Trophoblast cell (in vitro differentiated cells and primary cell): ENCODE data around the gene ELL2.

Experiments used
- DNase-seq, 2 donors: peaks; one replicate each; pipeline ENCODE4 v3.0.0-alpha.2; 2016
- H2AFZ ChIP-seq: 2 replicates; pipeline ENCODE4 v1.6.1; 2013; ENCODE audit warnings: low read length, moderate library complexity, mild to moderate bottlenecking; ENCODE audit not compliant: insufficient read depth, poor library complexity
- H2AK5ac ChIP-seq: 2 replicates; pipeline ENCODE4 v1.6.1; 2013; ENCODE audit warnings: mild to moderate bottlenecking, low read length
- H2BK120ac ChIP-seq: 2 replicates; pipeline ENCODE4 v1.6.1; 2013; ENCODE audit warnings: low read length, mild to moderate bottlenecking, moderate library complexity; ENCODE audit not compliant: insufficient read depth, poor library complexity
- H2BK12ac ChIP-seq: 2 replicates; pipeline ENCODE4 v1.6.1; 2013; ENCODE audit warnings: mild to moderate bottlenecking, low read length, moderate library complexity
- H2BK5ac ChIP-seq: 2 replicates; pipeline ENCODE4 v1.6.1; 2013; ENCODE audit warnings: low read length, low read depth, moderate library complexity, mild to moderate bottlenecking; ENCODE audit not compliant: poor library complexity
- H3K14ac ChIP-seq: 2 replicates; pipeline ENCODE4 v1.6.1; 2013; ENCODE audit warnings: mild to moderate bottlenecking, low read length
- H3K18ac ChIP-seq: 2 replicates; pipeline ENCODE4 v1.6.1; 2013; ENCODE audit warnings: mild to moderate bottlenecking, low read length
- H3K23ac ChIP-seq: 2 replicates; pipeline ENCODE4 v1.6.1; 2013; ENCODE audit warnings: low read length
- H3K27ac ChIP-seq: 2 replicates; pipeline ENCODE4 v1.5.1; 2013; ENCODE audit warnings: low read depth, mild to moderate bottlenecking, inconsistent platforms, low read length, moderate library complexity
- H3K27me3 ChIP-seq: 2 replicates; pipeline ENCODE4 v1.6.1; 2013; ENCODE audit warnings: inconsistent platforms, mild to moderate bottlenecking, low read length, moderate library complexity; ENCODE audit not compliant: insufficient read depth
- H3K36me3 ChIP-seq, 2 experiments: 1 replicate in 1 of 2; 2 replicates in 1 of 2; pipeline ENCODE4 v1.6.1; 2013; ENCODE audit warnings: low read length in 2 of 2, mild to moderate bottlenecking in 2 of 2, moderate library complexity in 1 of 2; ENCODE audit not compliant: insufficient read depth in 2 of 2, control insufficient read depth in 1 of 2
- H3K4ac ChIP-seq: 2 replicates; pipeline ENCODE4 v1.6.1; 2013; ENCODE audit warnings: low read depth, mild to moderate bottlenecking, low read length, moderate library complexity
- H3K4me1 ChIP-seq, 2 experiments: 1 replicate in 1 of 2; 2 replicates in 1 of 2; pipeline ENCODE4 v1.6.1; 2013; ENCODE audit warnings: low read length in 2 of 2, mild to moderate bottlenecking in 2 of 2, moderate library complexity in 1 of 2; ENCODE audit not compliant: insufficient read depth in 2 of 2, control insufficient read depth in 1 of 2
- H3K4me2 ChIP-seq: 2 replicates; pipeline ENCODE4 v1.6.1; 2013; ENCODE audit warnings: inconsistent platforms, mild to moderate bottlenecking, low read length, moderate library complexity
- H3K4me3 ChIP-seq: 2 replicates; pipeline ENCODE4 v1.5.1; 2013; ENCODE audit warnings: mild to moderate bottlenecking, low read depth, low read length, inconsistent platforms
- H3K79me1 ChIP-seq: one replicate; pipeline ENCODE4 v1.6.1; 2013; ENCODE audit warnings: low read length
- H3K79me2 ChIP-seq: 2 replicates; pipeline ENCODE4 v1.6.1; 2013; ENCODE audit warnings: low read length, mild to moderate bottlenecking; ENCODE audit not compliant: control insufficient read depth, insufficient read depth, poor library complexity
- H3K9ac ChIP-seq: 2 replicates; pipeline ENCODE4 v1.6.1; 2013; ENCODE audit warnings: mild to moderate bottlenecking, low read length
- H3K9me3 ChIP-seq: 2 replicates; pipeline ENCODE4 v1.6.1; 2013; ENCODE audit warnings: low read depth, mild to moderate bottlenecking, control low read depth, inconsistent platforms, low read length; ENCODE audit not compliant: insufficient read depth
- H4K12ac ChIP-seq: 2 replicates; pipeline ENCODE4 v1.6.1; 2013; ENCODE audit warnings: low read depth, mild to moderate bottlenecking, low read length, moderate library complexity
- H4K8ac ChIP-seq: 2 replicates; pipeline ENCODE4 v1.6.1; 2013; ENCODE audit warnings: low read depth, mild to moderate bottlenecking, low read length, moderate library complexity
- H4K91ac ChIP-seq: one replicate; pipeline ENCODE4 v1.6.1; 2013; ENCODE audit warnings: low read depth, mild to moderate bottlenecking, low read length, moderate library complexity
- WGBS: extraction: QIAGEN DNeasy Blood & Tissue Kit; methylation state at CpG from one replicate; pipeline ENCODE4 v1.1.7; 2013; ENCODE audit warnings: missing lambda C conversion rate; ENCODE audit not compliant: insufficient read length, insufficient coverage; ENCODE audit errors: extremely low coverage; 5-methylcytosine and 5-hydroxymethylcytosine counted together

Gene ELL2

GRCh38 chr5:95917207-95917606, 44.4 kb downstream of the ELL2 start:
- H3K4ac ChIP-seq = no peak overlapping the region
- H4K12ac ChIP-seq = no peak overlapping the region
- H3K36me3 ChIP-seq = peaks cover 0 to 1% of the 10 kb centered on the region in 2 experiments
- no peak overlapping the region for H2AK5ac ChIP-seq
- no peak overlapping the region for H4K91ac ChIP-seq
- H3K14ac ChIP-seq = no peak overlapping the region
- H3K27me3 ChIP-seq = no peaks in the 10 kb centered on the region
- H2AFZ ChIP-seq = no peak overlapping the region
- H3K79me1 ChIP-seq = no peaks in the 10 kb centered on the region
- H3K4me1 ChIP-seq = no peaks in the 10 kb centered on the region
- H3K4me2 ChIP-seq = no peak overlapping the region
- no peak for DNase-seq
- no peak overlapping the region for H4K8ac ChIP-seq
- no peak overlapping the region for H2BK5ac ChIP-seq
- H3K4me3 ChIP-seq = no peak overlapping the region
- no peak overlapping the region for H2BK12ac ChIP-seq
- no peak overlapping the region for H3K27ac ChIP-seq
- H3K9ac ChIP-seq = no peak overlapping the region
- H3K18ac ChIP-seq = no peak overlapping the region
- no peaks in the 10 kb centered on the region for H3K79me2 ChIP-seq
- no peak overlapping the region for H2BK120ac ChIP-seq
- H3K23ac ChIP-seq = no peak overlapping the region
- no peaks in the 10 kb centered on the region for H3K9me3 ChIP-seq

GRCh38 chr5:95916687-95917085, 45.0 kb downstream of the ELL2 start:
- no peak overlapping the region for H3K9ac ChIP-seq
- no peak for DNase-seq
- no peaks in the 10 kb centered on the region for H3K79me2 ChIP-seq
- H4K8ac ChIP-seq = no peak overlapping the region
- no peaks in the 10 kb centered on the region for H3K36me3 ChIP-seq
- H3K27me3 ChIP-seq = no peaks in the 10 kb centered on the region
- no peak overlapping the region for H3K27ac ChIP-seq
- H2AK5ac ChIP-seq = no peak overlapping the region
- no peak overlapping the region for H4K12ac ChIP-seq
- H2BK12ac ChIP-seq = no peak overlapping the region
- no CpG with 5 or more reads among the region's 4 CpGs for WGBS
- H3K79me1 ChIP-seq = no peaks in the 10 kb centered on the region
- H3K4me1 ChIP-seq = no peaks in the 10 kb centered on the region
- H3K23ac ChIP-seq = no peak overlapping the region
- no peak overlapping the region for H4K91ac ChIP-seq
- no peak overlapping the region for H2BK120ac ChIP-seq
- no peak overlapping the region for H3K4me3 ChIP-seq
- no peak overlapping the region for H2BK5ac ChIP-seq
- H3K9me3 ChIP-seq = no peaks in the 10 kb centered on the region
- H3K4ac ChIP-seq = no peak overlapping the region
- H3K4me2 ChIP-seq = no peak overlapping the region
- no peak overlapping the region for H2AFZ ChIP-seq
- H3K18ac ChIP-seq = no peak overlapping the region
- no peak overlapping the region for H3K14ac ChIP-seq

- Histone ChIP-seq H3K4me3 (no peak overlapping the region), H2AK5ac (no peak overlapping the region), H3K4me2 (no peak overlapping the region), H2BK12ac (no peak overlapping the region), H3K9ac (no peak overlapping the region), H2BK5ac (no peak overlapping the region), H2BK120ac (no peak overlapping the region), H3K36me3 (no peaks in the 10 kb centered on the region), H3K79me1 (no peaks in the 10 kb centered on the region), H2AFZ (no peak overlapping the region), H3K79me2 (no peaks in the 10 kb centered on the region), H3K14ac (no peak overlapping the region), H3K23ac (no peak overlapping the region), H4K91ac (no peak overlapping the region), H4K8ac (no peak overlapping the region), H3K9me3 (no peaks in the 10 kb centered on the region), H4K12ac (no peak overlapping the region), H3K18ac (no peak overlapping the region), H3K4ac (no peak overlapping the region), H3K27me3 (no peaks in the 10 kb centered on the region), H3K4me1 (no peaks in the 10 kb centered on the region), H3K27ac (no peak overlapping the region)
- no CpG with 5 or more reads among the region's 3 CpGs for WGBS
- no peak for DNase-seq
Observed at GRCh38 chr5:95915999-95916686, 45.5 kb downstream of the ELL2 start.

- Histone ChIP-seq H2BK12ac (no peak overlapping the region), H3K9ac (no peak overlapping the region), H3K4me3 (no peak overlapping the region), H3K4me2 (no peak overlapping the region), H3K23ac (no peak overlapping the region), H2BK5ac (no peak overlapping the region), H3K18ac (no peak overlapping the region), H3K4me1 (no peaks in the 10 kb centered on the region), H3K9me3 (no peaks in the 10 kb centered on the region), H3K14ac (no peak overlapping the region), H3K36me3 (no peaks in the 10 kb centered on the region), H3K79me1 (no peaks in the 10 kb centered on the region), H2BK120ac (no peak overlapping the region), H3K79me2 (no peaks in the 10 kb centered on the region), H2AK5ac (no peak overlapping the region), H3K27me3 (no peaks in the 10 kb centered on the region), H3K4ac (no peak overlapping the region), H4K12ac (no peak overlapping the region), H4K8ac (no peak overlapping the region), H2AFZ (no peak overlapping the region), H4K91ac (no peak overlapping the region), H3K27ac (no peak overlapping the region)
- DNase-seq = no peak
- WGBS = no CpG with 5 or more reads among the region's 6 CpGs
Observed at GRCh38 chr5:95913663-95914062, 48.0 kb downstream of the ELL2 start.
